Measurements from ENCODE around the gene MYH9.

Gene MYH9

DNA sequence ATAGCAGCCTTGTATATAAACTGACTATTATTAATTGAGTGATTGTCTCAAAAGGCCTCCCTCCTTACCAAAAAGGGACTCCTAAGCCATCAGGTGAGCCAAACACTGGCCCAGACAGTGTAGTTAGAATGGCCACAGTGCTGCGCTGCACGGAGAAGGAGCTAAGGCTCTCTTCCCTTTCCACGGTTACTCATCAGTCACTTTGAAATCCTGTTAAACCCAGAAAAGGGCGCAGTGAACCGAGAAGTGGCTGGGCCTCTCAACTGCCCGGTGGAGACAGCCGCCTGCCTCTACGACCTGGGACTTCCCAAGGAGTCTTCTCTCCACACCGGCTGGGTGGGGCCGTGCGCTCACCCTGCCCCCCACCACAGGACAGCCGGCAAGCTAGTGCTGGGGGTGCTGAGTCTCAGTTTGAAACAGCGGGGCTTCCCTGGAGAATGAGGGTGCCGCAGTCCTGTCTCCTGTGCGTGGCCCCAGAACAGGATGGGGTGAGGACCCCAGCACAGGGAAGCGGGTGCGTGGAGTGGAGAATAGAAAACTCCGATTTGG lies 1.3 kb downstream of the MYH9 start:
- CTCF ChIA-PET = no interaction called here
- H3K27ac ChIP-seq = peak overlapping the region; percentile 99
- no peak for DNase-seq (ENCODE audit: low spot score)
- POLR2A ChIA-PET (ENCODE audit: low non-redundant PET) = no interaction called here
- TF ChIP-seq, protein P1, sequence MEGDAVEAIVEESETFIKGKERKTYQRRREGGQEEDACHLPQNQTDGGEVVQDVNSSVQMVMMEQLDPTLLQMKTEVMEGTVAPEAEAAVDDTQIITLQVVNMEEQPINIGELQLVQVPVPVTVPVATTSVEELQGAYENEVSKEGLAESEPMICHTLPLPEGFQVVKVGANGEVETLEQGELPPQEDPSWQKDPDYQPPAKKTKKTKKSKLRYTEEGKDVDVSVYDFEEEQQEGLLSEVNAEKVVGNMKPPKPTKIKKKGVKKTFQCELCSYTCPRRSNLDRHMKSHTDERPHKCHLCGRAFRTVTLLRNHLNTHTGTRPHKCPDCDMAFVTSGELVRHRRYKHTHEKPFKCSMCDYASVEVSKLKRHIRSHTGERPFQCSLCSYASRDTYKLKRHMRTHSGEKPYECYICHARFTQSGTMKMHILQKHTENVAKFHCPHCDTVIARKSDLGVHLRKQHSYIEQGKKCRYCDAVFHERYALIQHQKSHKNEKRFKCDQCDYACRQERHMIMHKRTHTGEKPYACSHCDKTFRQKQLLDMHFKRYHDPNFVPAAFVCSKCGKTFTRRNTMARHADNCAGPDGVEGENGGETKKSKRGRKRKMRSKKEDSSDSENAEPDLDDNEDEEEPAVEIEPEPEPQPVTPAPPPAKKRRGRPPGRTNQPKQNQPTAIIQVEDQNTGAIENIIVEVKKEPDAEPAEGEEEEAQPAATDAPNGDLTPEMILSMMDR (conservative IDR thresholded peaks at IDR 0.05; ENCODE audit: low read depth) = no peak

DNA sequence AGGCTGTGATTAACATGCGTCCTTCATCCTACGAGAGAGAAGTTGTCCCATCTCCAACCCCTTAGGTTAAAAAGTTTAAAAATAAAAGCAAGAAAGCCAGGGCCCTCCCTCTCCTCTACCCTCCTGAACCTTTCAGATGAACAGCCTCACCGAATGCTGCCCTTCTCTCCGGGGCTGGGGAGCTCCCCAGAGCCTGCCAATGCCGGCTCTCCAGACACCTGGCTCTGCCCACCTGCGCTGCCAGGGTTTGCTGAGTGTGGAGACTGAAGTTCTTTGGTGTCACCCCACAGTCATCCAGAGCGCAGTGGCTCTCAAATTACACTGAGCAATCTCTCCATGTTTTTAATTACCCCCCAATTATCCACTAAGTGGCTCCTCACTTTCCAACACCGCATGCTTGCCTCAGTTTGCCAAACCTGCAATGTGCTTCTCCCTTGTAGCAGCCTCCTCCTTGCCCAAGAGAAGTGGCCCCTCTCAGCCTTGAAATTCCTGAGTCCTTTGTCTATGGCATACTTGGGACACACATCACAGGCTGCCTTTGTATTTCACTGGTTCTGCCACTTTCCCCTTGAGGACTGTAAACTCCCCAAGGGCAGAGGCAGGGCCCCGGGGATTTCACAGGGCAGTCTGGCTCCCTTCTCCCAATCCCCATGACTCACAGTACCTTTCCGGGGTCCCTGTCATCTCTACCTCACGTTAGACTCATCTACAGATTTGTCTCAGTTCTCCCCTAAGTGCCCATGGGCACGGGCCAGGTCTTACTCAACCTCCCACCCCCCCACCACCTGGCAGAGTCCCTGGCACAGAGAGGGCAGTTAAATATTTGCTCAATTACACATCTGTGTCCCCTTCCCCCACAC lies 2.0 kb downstream of the MYH9 start:
- ChIA-PET POLR2A (ENCODE audit: low non-redundant PET) (interaction anchor here (0.6 kb wide), 1 partner anchor 70 kb away, joined by 4 read pairs; no protein-coding TSS in a partner anchor), CTCF (no interaction called here)
- peak overlapping the region; percentile 99 for H3K27ac ChIP-seq
- peak; percentile 82 for DNase-seq (ENCODE audit: low spot score)
- TF ChIP-seq, protein P1 (conservative IDR thresholded peaks at IDR 0.05; ENCODE audit: low read depth) = no peak

DNA sequence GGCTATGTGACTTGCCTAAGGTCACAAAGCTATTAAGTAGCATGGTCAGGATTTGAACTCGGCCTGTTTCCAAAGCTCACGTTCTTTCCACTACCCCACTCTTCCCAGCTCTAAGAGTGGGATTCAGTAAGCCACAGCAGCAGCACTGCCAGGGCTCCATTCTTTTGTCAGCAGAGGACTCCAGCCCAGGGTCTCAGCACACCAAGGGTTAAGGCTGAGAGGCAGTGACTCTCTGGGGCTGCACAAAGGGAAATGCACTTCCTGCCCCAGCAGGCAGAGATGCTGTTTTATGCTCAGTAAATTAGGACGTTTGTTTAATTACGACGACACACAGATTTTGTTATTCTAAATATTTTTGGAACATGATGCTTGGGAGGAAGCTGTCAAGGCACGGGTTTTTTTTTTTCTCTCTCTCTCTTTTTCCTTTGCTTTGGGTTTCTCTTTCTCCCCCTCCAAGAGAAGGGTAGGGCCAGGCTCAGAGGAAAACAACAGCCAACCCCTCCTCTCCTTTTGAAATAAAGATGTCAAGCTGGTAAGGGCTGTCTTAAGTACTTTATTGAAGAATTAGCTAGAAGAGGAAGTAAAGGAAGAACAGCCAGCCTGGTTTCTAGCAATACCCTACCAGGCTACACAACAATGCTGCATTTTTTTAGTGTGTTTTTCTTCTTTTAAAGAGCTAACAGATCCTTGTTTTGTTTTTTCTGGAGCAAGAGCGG lies 2.8 kb downstream of the MYH9 start:
- DNase-seq (ENCODE audit: low spot score) = no peak
- TF ChIP-seq, protein P1 (conservative IDR thresholded peaks at IDR 0.05; ENCODE audit: low read depth) = no peak
- CTCF ChIA-PET = interaction anchor here (0.7 kb wide), 1 partner anchor 86 kb away, joined by 7 read pairs; no protein-coding TSS in a partner anchor
- peak overlapping the region; percentile 99 for H3K27ac ChIP-seq
- POLR2A ChIA-PET (ENCODE audit: low non-redundant PET) = interaction anchor here (0.6 kb wide), 1 partner anchor 69 kb away, joined by 4 read pairs; no protein-coding TSS in a partner anchor

- TF ChIP-seq, protein P1 (conservative IDR thresholded peaks at IDR 0.05; ENCODE audit: low read depth) = no peak
- ChIA-PET POLR2A (ENCODE audit: low non-redundant PET) (no interaction called here), CTCF (no interaction called here)
- H3K27ac ChIP-seq = peak overlapping the region; percentile 68
- no peak for DNase-seq (ENCODE audit: low spot score)
Observed at GRCh38 chr22:36383110-36383581, 4.6 kb downstream of the MYH9 start.

DNA sequence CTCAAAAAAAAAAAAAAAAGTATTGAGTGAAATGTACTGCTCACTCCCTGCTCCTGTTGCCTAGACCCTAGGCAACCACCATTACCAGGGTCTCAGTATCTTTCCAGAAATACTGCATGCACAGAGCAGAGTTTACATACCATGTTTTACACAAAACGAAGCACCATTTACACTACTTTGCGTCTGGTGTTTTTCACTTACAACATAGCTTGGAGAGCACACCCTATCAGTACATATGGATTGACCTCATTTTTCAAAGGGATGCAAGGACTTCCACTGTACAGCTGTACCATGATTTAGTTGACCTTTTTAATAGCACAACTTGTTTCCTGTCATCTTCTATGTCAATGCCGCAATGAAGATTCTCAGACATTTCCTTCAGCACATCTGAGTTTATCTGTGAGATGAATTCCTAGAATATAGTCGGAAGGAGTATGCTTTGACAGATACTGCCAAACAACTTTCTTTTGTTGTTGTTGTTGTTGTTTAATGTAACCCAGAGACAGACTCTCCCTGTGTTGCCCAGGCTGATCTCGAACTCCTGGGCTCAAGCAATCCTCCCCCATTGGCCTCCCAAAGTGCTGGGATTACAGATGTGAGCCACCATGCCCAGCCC lies 6.1 kb downstream of the MYH9 start:
- ChIA-PET POLR2A (ENCODE audit: low non-redundant PET) (no interaction called here), CTCF (no interaction called here)
- no peak for DNase-seq (ENCODE audit: low spot score)
- H3K27ac ChIP-seq = peak overlapping the region; percentile 68
- TF ChIP-seq, protein P1 (conservative IDR thresholded peaks at IDR 0.05; ENCODE audit: low read depth) = no peak
